ENCODE measurements around the gene WIPI1. TPM values are rescaled to one million over a fixed set of nuclear protein-coding genes. Genes with fewer than 3 reads are reported as not detected.

The WIPI1 gene
- total RNA-seq, 4 donors from 2014 or later, result 19.3 to 35.1 (median 27.8) TPM

GRCh38 chr17:68394608-68395331, 62.5 kb downstream of the WIPI1 start:
- Histone ChIP-seq H3K4me1 (peaks cover 7% of the 10 kb centered on the region), H3K9me3 (no peaks in the 10 kb centered on the region), H3K27me3 (no peaks in the 10 kb centered on the region), H3K27ac (no peak overlapping the region), H3K4me3 (no peak overlapping the region), H3K36me3 (no peaks in the 10 kb centered on the region)
- WGBS, result 96% methylated on average over 9 of the region's 12 CpGs
- TF ChIP-seq EP300 (IDR thresholded peaks at IDR 0.05), result no peak
- TF ChIP-seq, protein P1, sequence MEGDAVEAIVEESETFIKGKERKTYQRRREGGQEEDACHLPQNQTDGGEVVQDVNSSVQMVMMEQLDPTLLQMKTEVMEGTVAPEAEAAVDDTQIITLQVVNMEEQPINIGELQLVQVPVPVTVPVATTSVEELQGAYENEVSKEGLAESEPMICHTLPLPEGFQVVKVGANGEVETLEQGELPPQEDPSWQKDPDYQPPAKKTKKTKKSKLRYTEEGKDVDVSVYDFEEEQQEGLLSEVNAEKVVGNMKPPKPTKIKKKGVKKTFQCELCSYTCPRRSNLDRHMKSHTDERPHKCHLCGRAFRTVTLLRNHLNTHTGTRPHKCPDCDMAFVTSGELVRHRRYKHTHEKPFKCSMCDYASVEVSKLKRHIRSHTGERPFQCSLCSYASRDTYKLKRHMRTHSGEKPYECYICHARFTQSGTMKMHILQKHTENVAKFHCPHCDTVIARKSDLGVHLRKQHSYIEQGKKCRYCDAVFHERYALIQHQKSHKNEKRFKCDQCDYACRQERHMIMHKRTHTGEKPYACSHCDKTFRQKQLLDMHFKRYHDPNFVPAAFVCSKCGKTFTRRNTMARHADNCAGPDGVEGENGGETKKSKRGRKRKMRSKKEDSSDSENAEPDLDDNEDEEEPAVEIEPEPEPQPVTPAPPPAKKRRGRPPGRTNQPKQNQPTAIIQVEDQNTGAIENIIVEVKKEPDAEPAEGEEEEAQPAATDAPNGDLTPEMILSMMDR (IDR thresholded peaks at IDR 0.05), result no peak
- no peak for TF ChIP-seq POLR2AphosphoS5 (IDR thresholded peaks at IDR 0.05)
- no peak for TF ChIP-seq POLR2A (IDR thresholded peaks at IDR 0.05)
- DNase-seq (ENCODE audit: low spot score in 2 of 2), result no peak

GRCh38 chr17:68391561-68392268, 65.6 kb downstream of the WIPI1 start:
- H3K27ac ChIP-seq, result no peak overlapping the region
- no peak overlapping the region for H3K4me3 ChIP-seq
- H3K27me3 ChIP-seq, result no peaks in the 10 kb centered on the region
- 83% methylated on average over 16 of the region's 16 CpGs for WGBS
- no peaks in the 10 kb centered on the region for H3K36me3 ChIP-seq
- TF ChIP-seq POLR2AphosphoS5 (IDR thresholded peaks at IDR 0.05), result no peak
- no peak for TF ChIP-seq EP300 (IDR thresholded peaks at IDR 0.05)
- no peak for TF ChIP-seq POLR2A (IDR thresholded peaks at IDR 0.05)
- TF ChIP-seq, protein P1 (IDR thresholded peaks at IDR 0.05), result no peak
- no peaks in the 10 kb centered on the region for H3K9me3 ChIP-seq
- DNase-seq (ENCODE audit: low spot score in 2 of 2), result no peak
- H3K4me1 ChIP-seq, result peaks cover 7% of the 10 kb centered on the region

GRCh38 chr17:68390888-68391545, 66.3 kb downstream of the WIPI1 start:
- Histone ChIP-seq H3K9me3 (no peaks in the 10 kb centered on the region), H3K27ac (no peak overlapping the region), H3K27me3 (no peaks in the 10 kb centered on the region), H3K4me1 (peaks cover 7% of the 10 kb centered on the region), H3K36me3 (no peaks in the 10 kb centered on the region), H3K4me3 (no peak overlapping the region)
- peak in 1 of 2 donors; percentile 28 for DNase-seq (ENCODE audit: low spot score in 2 of 2)
- TF ChIP-seq POLR2A (IDR thresholded peaks at IDR 0.05) (no peak), EP300 (IDR thresholded peaks at IDR 0.05) (no peak), POLR2AphosphoS5 (IDR thresholded peaks at IDR 0.05) (no peak)
- TF ChIP-seq, protein P1 (IDR thresholded peaks at IDR 0.05), result no peak
- 89% methylated on average over 11 of the region's 11 CpGs for WGBS

- no peak for TF ChIP-seq POLR2A (IDR thresholded peaks at IDR 0.05)
- no peak for TF ChIP-seq POLR2AphosphoS5 (IDR thresholded peaks at IDR 0.05)
- no peak for TF ChIP-seq EP300 (IDR thresholded peaks at IDR 0.05)
- TF ChIP-seq, protein P1 (IDR thresholded peaks at IDR 0.05), result no peak
- 80% methylated on average over 7 of the region's 7 CpGs for WGBS
- Histone ChIP-seq H3K9me3 (no peaks in the 10 kb centered on the region), H3K4me1 (peaks cover 11% of the 10 kb centered on the region), H3K36me3 (no peaks in the 10 kb centered on the region), H3K27me3 (no peaks in the 10 kb centered on the region), H3K4me3 (no peak overlapping the region), H3K27ac (no peak overlapping the region)
- peak in 1 of 2 donors; percentile 32 for DNase-seq (ENCODE audit: low spot score in 2 of 2)
Measured at GRCh38 chr17:68389041-68389440, 68.3 kb downstream of the WIPI1 start.

All from suprapubic skin (tissue), 4 donors.